ENCODE measurements around the gene ARF1. TPM values are rescaled to one million over a fixed set of nuclear protein-coding genes. Genes with fewer than 3 reads are reported as not detected.
A peak's percentile ranks its signal among the peaks of the same experiment; 100 is the strongest.

Gene ARF1
- total and polyA plus RNA-seq, 2 of the 13 experiments (the other 11 are each of a cell fraction or from before 2014, with no cell fraction given): 186 to 327 TPM

DNA sequence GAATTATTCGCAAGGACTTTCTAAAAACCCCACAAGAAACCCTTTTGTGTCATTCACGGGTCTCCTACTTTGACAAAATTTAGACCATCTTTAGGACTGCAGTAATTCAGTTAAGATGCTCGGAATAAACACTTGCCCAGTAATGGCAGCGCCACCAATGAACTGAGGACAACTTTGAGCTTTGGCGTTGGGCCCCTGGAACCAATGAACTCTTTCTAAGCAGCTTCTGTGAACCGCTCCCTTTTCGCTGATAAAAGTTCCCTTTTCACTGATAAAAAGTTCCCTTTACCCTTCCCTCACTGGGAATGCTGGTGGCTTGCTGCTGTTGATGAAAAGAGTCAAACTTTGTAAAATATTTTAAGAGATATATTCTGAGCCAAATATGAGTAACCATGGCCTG lies 28.0 kb downstream of the ARF1 start (continued):
- TF ChIP-seq, protein P1, sequence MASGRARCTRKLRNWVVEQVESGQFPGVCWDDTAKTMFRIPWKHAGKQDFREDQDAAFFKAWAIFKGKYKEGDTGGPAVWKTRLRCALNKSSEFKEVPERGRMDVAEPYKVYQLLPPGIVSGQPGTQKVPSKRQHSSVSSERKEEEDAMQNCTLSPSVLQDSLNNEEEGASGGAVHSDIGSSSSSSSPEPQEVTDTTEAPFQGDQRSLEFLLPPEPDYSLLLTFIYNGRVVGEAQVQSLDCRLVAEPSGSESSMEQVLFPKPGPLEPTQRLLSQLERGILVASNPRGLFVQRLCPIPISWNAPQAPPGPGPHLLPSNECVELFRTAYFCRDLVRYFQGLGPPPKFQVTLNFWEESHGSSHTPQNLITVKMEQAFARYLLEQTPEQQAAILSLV (CRISPR knock-in tag; IDR thresholded peaks at IDR 0.05; ENCODE audit: borderline replicate concordance): no peak
- TF ChIP-seq CREM (IDR thresholded peaks at IDR 0.05): 0 out of 2 replicates have a peak, but pooled peaks have one; percentile 12
- TF ChIP-seq CREM (CRISPR knock-in tag; IDR thresholded peaks at IDR 0.05): no peak
- TF ChIP-seq HNRNPK (IDR thresholded peaks at IDR 0.05; ENCODE audit: low read depth, low read length, poor library complexity, severe bottlenecking): no peak
- TF ChIP-seq, protein P2, sequence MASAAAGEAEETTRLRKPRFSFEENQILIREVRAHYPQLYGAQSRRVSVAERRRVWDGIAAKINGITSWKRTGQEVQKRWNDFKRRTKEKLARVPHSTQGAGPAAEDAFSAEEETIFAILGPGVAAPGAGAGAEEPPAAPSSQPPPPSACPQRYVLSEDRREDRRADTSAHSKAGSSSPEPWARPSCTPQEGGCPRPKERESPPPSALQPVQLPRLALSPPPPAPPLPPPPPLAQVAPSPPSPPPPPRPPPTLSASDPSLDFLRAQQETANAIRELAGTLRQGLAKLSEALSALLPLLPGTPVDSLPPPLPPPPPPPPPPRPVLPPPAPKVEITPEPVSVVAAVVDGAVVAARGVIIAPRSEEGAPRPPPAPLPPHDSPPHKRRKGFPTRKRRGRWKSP (CRISPR knock-in tag; IDR thresholded peaks at IDR 0.05): peak; percentile 23; the same call in 1 of the 2 replicates
- TF ChIP-seq FOXJ3 (CRISPR knock-in tag; IDR thresholded peaks at IDR 0.05; ENCODE audit: borderline replicate concordance): 0 out of 2 replicates have a peak, but pooled peaks have one; percentile 11
- TF ChIP-seq, protein P3, sequence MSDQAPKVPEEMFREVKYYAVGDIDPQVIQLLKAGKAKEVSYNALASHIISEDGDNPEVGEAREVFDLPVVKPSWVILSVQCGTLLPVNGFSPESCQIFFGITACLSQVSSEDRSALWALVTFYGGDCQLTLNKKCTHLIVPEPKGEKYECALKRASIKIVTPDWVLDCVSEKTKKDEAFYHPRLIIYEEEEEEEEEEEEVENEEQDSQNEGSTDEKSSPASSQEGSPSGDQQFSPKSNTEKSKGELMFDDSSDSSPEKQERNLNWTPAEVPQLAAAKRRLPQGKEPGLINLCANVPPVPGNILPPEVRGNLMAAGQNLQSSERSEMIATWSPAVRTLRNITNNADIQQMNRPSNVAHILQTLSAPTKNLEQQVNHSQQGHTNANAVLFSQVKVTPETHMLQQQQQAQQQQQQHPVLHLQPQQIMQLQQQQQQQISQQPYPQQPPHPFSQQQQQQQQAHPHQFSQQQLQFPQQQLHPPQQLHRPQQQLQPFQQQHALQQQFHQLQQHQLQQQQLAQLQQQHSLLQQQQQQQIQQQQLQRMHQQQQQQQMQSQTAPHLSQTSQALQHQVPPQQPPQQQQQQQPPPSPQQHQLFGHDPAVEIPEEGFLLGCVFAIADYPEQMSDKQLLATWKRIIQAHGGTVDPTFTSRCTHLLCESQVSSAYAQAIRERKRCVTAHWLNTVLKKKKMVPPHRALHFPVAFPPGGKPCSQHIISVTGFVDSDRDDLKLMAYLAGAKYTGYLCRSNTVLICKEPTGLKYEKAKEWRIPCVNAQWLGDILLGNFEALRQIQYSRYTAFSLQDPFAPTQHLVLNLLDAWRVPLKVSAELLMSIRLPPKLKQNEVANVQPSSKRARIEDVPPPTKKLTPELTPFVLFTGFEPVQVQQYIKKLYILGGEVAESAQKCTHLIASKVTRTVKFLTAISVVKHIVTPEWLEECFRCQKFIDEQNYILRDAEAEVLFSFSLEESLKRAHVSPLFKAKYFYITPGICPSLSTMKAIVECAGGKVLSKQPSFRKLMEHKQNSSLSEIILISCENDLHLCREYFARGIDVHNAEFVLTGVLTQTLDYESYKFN (CRISPR knock-in tag; conservative IDR thresholded peaks at IDR 0.05): 0 out of 2 replicates have a peak, but pooled peaks have one; percentile 8
